Activated naive CD8-positive, alpha-beta T cell treated with anti-CD3 and anti-CD28 coated beads, Interleukin-2, amount 10 ng/mL, durations not matched to agents 7 days and 5 days (primary cell): ENCODE results near the gene SLC17A5. TPM values are rescaled to one million over a fixed set of nuclear protein-coding genes. Genes with fewer than 3 reads are reported as not detected.
"Not testable (repeated sequence)": the region's sequence is repeated elsewhere in the genome, so short reads cannot be mapped to it uniquely, and the experiment has no call there.

Experiments
- ATAC-seq: fragments of 150-1000 bp; cut with Tn5 transposase; one replicate; pipeline ENCODE4 v1.10.0; 2021; ENCODE audit warnings: low read depth, moderate library complexity
- POLR2A ChIA-PET: fragments of 350-600 bp; sonication (Branson Sonifier 250); formaldehyde crosslinking; loops from one replicate; lab custom pipeline; 2021; ENCODE audit warnings: antibody characterized with exemption; lab: Charles Lee
- DNase-seq: peaks from one replicate; pipeline ENCODE4 v3.0.0; 2021
- H3K27ac Mint-ChIP-seq: one replicate; pipeline ENCODE4 v1.8.0; 2022; ENCODE audit warnings: mild to moderate bottlenecking, mixed read lengths
- H3K27me3 Mint-ChIP-seq: one replicate; pipeline ENCODE4 v1.8.0; 2022; ENCODE audit warnings: mild to moderate bottlenecking, moderate library complexity, mixed read lengths
- H3K36me3 Mint-ChIP-seq: one replicate; pipeline ENCODE4 v1.8.0; 2021; ENCODE audit warnings: mild to moderate bottlenecking, mixed read lengths
- H3K4me1 Mint-ChIP-seq: one replicate; pipeline ENCODE4 v1.8.0; 2021; ENCODE audit warnings: mixed read lengths
- H3K4me3 Mint-ChIP-seq: one replicate; pipeline ENCODE4 v1.8.0; 2022; ENCODE audit warnings: mild to moderate bottlenecking, moderate library complexity, mixed read lengths
- H3K9me3 Mint-ChIP-seq: one replicate; pipeline ENCODE4 v1.8.0; 2021; ENCODE audit warnings: mixed read lengths
- total RNA-seq, 2 experiments: library from RNA; stranded (reverse); gene quantifications; one replicate each; pipeline ENCODE4 v1.2.3, GENCODE V29; 2021

The SLC17A5 gene
- total RNA-seq, 2 experiments from 2014 or later: 9.2 to 9.3 TPM

DNA sequence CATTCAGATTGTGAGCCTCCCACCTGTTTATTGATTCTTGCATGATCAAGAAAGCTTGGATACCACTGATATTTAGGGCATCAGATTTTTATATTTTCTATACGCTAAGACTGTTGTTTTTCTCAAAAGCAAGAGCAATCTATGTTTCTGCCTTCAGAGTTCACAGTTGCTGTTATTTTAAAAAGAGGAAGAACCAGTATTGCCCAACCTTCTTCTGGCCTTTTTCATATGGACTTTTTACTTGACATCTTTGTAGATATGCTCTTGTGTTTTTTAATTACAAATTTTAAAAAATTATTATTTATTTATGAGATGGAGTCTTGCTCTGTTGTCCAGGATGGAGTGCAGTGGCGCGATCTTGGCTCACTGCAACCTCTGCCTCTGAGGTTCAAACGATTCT, 28.9 kb downstream of the SLC17A5 start:
- ATAC-seq (no peak), DNase-seq (no peak)
- Mint-ChIP-seq H3K4me3 (no peak overlapping the region), H3K9me3 (no peaks in the 10 kb centered on the region), H3K36me3 (peaks cover 9% of the 10 kb centered on the region), H3K27me3 (no peaks in the 10 kb centered on the region), H3K27ac (no peak overlapping the region), H3K4me1 (peaks cover 8% of the 10 kb centered on the region)
- POLR2A ChIA-PET: no interaction called here

DNA sequence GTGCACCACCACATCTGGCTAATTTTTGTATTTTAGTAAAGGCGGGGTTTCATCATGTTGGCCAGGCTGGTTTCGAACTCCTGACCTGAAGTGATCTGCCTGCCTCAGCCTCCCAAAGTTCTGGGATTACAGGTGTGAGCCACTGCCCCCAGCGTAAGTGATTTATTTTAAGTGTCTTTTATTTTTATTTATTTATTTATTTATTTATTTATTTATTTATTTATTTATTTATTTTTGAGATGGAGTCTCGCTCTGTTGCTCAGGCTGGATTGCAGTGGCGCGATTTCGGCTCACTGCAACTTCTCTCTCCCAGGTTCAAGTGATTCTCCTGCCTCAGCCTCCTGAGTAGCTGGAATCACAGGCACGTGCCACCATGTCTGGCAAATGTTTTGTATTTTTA, 30.3 kb downstream of the SLC17A5 start:
- H3K4me3 Mint-ChIP-seq, ATAC-seq, POLR2A ChIA-PET, H3K27ac Mint-ChIP-seq, H3K9me3 Mint-ChIP-seq, H3K27me3 Mint-ChIP-seq, H3K4me1 Mint-ChIP-seq, H3K36me3 Mint-ChIP-seq, DNase-seq: not testable (repeated sequence)

DNA sequence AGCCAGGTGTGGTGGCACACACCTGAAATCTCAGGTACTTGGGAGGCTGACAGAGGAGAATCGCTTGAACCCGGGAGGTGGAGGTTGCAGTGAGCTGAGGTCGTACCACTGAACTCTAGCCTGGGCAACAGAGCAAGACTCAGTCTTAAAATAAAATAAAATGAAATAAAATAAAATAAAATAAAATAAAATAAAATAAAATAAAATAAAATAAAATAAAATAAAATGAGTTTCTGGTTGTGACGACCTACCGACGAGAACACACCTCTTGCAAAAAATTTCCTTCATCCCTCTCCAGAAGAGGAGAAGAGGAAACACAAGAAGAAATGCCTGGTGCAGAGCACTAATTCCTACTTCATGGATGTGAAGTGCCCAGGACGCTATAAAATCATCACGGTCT, 35.7 kb downstream of the SLC17A5 start:
- H3K4me3 Mint-ChIP-seq, H3K36me3 Mint-ChIP-seq, POLR2A ChIA-PET, ATAC-seq, H3K27ac Mint-ChIP-seq, H3K27me3 Mint-ChIP-seq, H3K9me3 Mint-ChIP-seq, H3K4me1 Mint-ChIP-seq, DNase-seq: not testable (repeated sequence)

DNA sequence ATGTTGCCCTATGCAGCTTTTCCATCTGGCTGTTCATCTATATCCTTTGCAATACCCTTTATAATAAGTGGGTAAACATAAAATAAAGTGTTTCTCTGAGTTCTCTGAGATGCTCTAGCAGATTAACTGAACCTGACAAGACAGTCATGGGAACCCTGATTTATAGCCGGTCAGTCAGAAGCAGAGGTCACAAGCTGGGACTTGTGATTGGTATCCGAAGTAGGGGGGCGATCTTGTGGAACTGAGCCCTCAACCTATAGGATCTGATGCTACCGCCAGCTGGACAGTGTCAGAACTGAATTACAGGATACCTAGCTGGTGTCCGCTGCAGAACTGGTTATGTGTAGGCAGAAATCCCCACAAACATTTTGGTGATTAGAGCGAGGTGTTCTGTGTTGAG, 39.0 kb downstream of the SLC17A5 start:
- ATAC-seq: no peak
- no peak for DNase-seq
- Mint-ChIP-seq H3K4me3 (no peak overlapping the region), H3K9me3 (no peaks in the 10 kb centered on the region), H3K4me1 (peaks cover 2% of the 10 kb centered on the region), H3K27ac (no peak overlapping the region), H3K27me3 (no peaks in the 10 kb centered on the region), H3K36me3 (no peaks in the 10 kb centered on the region)
- POLR2A ChIA-PET: no interaction called here

- Mint-ChIP-seq H3K27me3 (no peaks in the 10 kb centered on the region), H3K9me3 (no peaks in the 10 kb centered on the region), H3K36me3 (no peaks in the 10 kb centered on the region), H3K4me1 (peaks cover 2% of the 10 kb centered on the region), H3K27ac (no peak overlapping the region), H3K4me3 (no peak overlapping the region)
- POLR2A ChIA-PET: interaction anchor here (1.2 kb wide), 1 partner anchor 94 kb away, joined by 3 read pairs; the partner anchor contains the start of gene EEF1A1
- ATAC-seq (no peak), DNase-seq (no peak)
Measured at GRCh38 chr6:73613806-73614536, 39.8 kb downstream of the SLC17A5 start.

- Mint-ChIP-seq H3K36me3 (peaks cover 7% of the 10 kb centered on the region), H3K9me3 (no peaks in the 10 kb centered on the region), H3K27me3 (no peaks in the 10 kb centered on the region), H3K27ac (no peak overlapping the region), H3K4me3 (no peak overlapping the region), H3K4me1 (peaks cover 2% of the 10 kb centered on the region)
- DNase-seq (no peak), ATAC-seq (no peak)
- POLR2A ChIA-PET: interaction anchor here (3.5 to 4.6 kb wide), 2 partner anchors 90 to 98 kb away, joined by 24 to 27 read pairs; no protein-coding TSS in a partner anchor
Measured at GRCh38 chr6:73612611-73613010, 41.2 kb downstream of the SLC17A5 start.

DNA sequence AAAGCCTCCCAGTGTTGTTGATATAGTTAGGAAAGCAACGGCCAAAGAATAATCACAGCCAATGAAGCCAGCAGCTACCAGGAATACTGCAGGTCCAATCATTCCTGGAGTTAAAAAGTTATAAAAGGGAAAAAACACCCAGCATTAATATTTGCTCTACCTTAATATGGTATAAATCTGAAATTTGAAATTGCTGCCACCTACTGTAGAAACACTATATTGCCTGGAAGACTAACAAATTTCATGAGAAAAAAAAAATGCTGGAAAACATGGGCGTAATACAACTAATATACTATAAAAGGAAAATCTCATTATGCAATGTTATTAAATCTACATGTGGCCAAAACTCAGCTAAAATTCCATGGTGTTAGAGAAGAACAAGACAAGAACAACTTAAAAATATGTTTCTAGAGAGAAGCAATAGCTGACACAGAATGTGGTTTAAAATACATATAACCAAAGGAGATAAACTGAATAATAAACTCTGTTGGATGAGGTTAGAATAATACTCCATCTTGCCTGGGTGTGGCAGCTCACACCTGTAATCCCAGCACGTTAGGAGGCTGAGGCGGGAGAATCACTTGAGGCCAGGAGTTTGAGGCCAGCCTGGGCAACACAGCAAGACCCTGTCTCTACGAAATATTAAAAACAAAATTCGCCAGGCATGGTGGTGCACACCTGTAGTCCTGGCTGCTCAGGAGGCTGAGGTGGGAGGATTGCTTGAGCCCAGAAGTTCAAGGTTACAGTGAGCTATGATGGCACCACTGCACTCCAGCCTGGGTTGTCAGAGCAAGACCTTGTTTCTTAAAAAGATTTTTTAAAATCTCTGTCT, 43.1 kb downstream of the SLC17A5 start:
- ATAC-seq: no peak
- Mint-ChIP-seq H3K27me3 (no peaks in the 10 kb centered on the region), H3K4me3 (no peak overlapping the region), H3K27ac (no peak overlapping the region), H3K9me3 (no peaks in the 10 kb centered on the region), H3K36me3 (peaks cover 7% of the 10 kb centered on the region), H3K4me1 (peaks cover 2% of the 10 kb centered on the region)
- no peak for DNase-seq
- POLR2A ChIA-PET: interaction anchor here (0.6 to 4.6 kb wide), 6 partner anchors 25 to 190 kb away, joined by 3 to 27 read pairs (median 6); no protein-coding TSS in a partner anchor

GRCh38 chr6:73608761-73609160, 45.0 kb downstream of the SLC17A5 start:
- ATAC-seq (no peak), DNase-seq (no peak)
- Mint-ChIP-seq H3K4me3 (no peak overlapping the region), H3K4me1 (peaks cover 3% of the 10 kb centered on the region), H3K27me3 (no peaks in the 10 kb centered on the region), H3K27ac (no peak overlapping the region), H3K9me3 (no peaks in the 10 kb centered on the region), H3K36me3 (peaks cover 10% of the 10 kb centered on the region)
- POLR2A ChIA-PET: interaction anchor here (1.0 to 4.6 kb wide), 3 partner anchors 23 to 94 kb away, joined by 3 to 24 read pairs (median 22); partner anchors contain the start of gene EEF1A1

DNA sequence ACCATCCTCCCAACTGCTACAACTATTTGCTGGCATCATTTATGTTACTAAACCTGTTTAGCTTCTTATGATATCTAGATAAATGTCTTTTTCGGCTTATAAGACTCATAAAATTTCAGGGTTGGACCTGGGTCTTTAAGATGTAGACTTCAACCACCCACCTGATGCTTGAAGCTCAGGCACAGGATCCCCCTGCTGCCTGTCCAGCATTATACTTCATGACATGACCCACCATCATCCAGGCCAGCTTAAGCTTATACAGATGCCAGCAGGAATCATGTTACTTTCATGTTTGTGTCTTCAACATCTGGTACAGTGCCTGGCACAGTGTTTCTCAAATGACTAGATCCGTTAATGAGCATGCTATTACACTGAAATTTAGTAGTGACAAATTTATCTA, 47.4 kb downstream of the SLC17A5 start:
- no peaks in the 10 kb centered on the region for H3K27me3 Mint-ChIP-seq
- H3K27ac Mint-ChIP-seq: no peak overlapping the region
- no peaks in the 10 kb centered on the region for H3K9me3 Mint-ChIP-seq
- peaks cover 5% of the 10 kb centered on the region for H3K4me1 Mint-ChIP-seq
- POLR2A ChIA-PET: interaction anchor here (1.2 to 2.5 kb wide), 2 partner anchors 86 to 93 kb away, joined by 4 to 7 read pairs; partner anchors contain the start of gene EEF1A1
- ATAC-seq (no peak), DNase-seq (no peak)
- no peak overlapping the region for H3K4me3 Mint-ChIP-seq
- peaks cover 12% of the 10 kb centered on the region for H3K36me3 Mint-ChIP-seq

GRCh38 chr6:73604461-73604860, 49.3 kb downstream of the SLC17A5 start:
- H3K9me3 Mint-ChIP-seq: no peaks in the 10 kb centered on the region
- H3K27me3 Mint-ChIP-seq: no peaks in the 10 kb centered on the region
- POLR2A ChIA-PET: interaction anchor here (0.7 to 2.5 kb wide), 3 partner anchors 83 to 91 kb away, joined by 3 to 7 read pairs (median 6); partner anchors contain the start of gene EEF1A1
- peaks cover 12% of the 10 kb centered on the region for H3K36me3 Mint-ChIP-seq
- no peak for DNase-seq
- ATAC-seq: no peak
- H3K4me3 Mint-ChIP-seq: no peak overlapping the region
- peaks cover 3% of the 10 kb centered on the region for H3K4me1 Mint-ChIP-seq
- H3K27ac Mint-ChIP-seq: no peak overlapping the region

- ATAC-seq: no peak
- POLR2A ChIA-PET: interaction anchor here (0.7 to 2.5 kb wide), 3 partner anchors 83 to 90 kb away, joined by 3 to 7 read pairs (median 6); partner anchors contain the start of gene EEF1A1
- H3K27me3 Mint-ChIP-seq: no peaks in the 10 kb centered on the region
- H3K27ac Mint-ChIP-seq: no peak overlapping the region
- peaks cover 12% of the 10 kb centered on the region for H3K36me3 Mint-ChIP-seq
- no peak overlapping the region for H3K4me3 Mint-ChIP-seq
- no peak for DNase-seq
- H3K4me1 Mint-ChIP-seq: peaks cover 3% of the 10 kb centered on the region
- H3K9me3 Mint-ChIP-seq: no peaks in the 10 kb centered on the region
Measured at GRCh38 chr6:73604020-73604419, 49.8 kb downstream of the SLC17A5 start.

GRCh38 chr6:73586416-73586974, 67.3 kb downstream of the SLC17A5 start:
- peak overlapping the region; percentile 99 for H3K27ac Mint-ChIP-seq
- H3K4me3 Mint-ChIP-seq: peak overlapping the region; percentile 90
- POLR2A ChIA-PET: interaction anchor here (0.7 to 5.1 kb wide), 8 partner anchors 9 to 260 kb away, joined by 3 to 145 read pairs (median 8); partner anchors contain the start of genes EEF1A1 and MTO1
- no peaks in the 10 kb centered on the region for H3K36me3 Mint-ChIP-seq
- DNase-seq (no peak), ATAC-seq (no peak)
- H3K9me3 Mint-ChIP-seq: no peaks in the 10 kb centered on the region
- H3K4me1 Mint-ChIP-seq: peaks cover 25% of the 10 kb centered on the region
- no peaks in the 10 kb centered on the region for H3K27me3 Mint-ChIP-seq
